Measurements from ENCODE around the gene ALDOA. TPM values are rescaled to one million over a fixed set of nuclear protein-coding genes. Genes with fewer than 3 reads are reported as not detected.

The ALDOA gene
- total and polyA plus RNA-seq, 10 of the 15 experiments (the other 5 are each of a cell fraction or from before 2014, with no cell fraction given), result 218 to 2,339 (median 1,095) TPM

- TF ChIP-seq RAD21 (IDR thresholded peaks at IDR 0.05; ENCODE audit: insufficient read depth, low read depth, low read length) (peak; percentile 45), SP1 (IDR thresholded peaks at IDR 0.05; ENCODE audit: low read depth, low read length) (no peak), USF1 (IDR thresholded peaks at IDR 0.05; ENCODE audit: borderline replicate concordance, extremely low read length, insufficient read depth, low read depth, low read length) (peak; percentile 29), PRDM15 (CRISPR knock-in tag; IDR thresholded peaks at IDR 0.05) (0 out of 2 replicates have a peak, but pooled peaks have one; percentile 59), ZBTB40 (IDR thresholded peaks at IDR 0.05; ENCODE audit: borderline replicate concordance) (no peak), ATF3 (IDR thresholded peaks at IDR 0.05; ENCODE audit: borderline replicate concordance, extremely low read depth, low read depth, low read length) (no peak), SIX5 (IDR thresholded peaks at IDR 0.05; ENCODE audit: low read depth, low read length, severe bottlenecking) (peak; percentile 31), RELA (IDR thresholded peaks at IDR 0.05; ENCODE audit: borderline replicate concordance, partially characterized antibody) (peak; percentile 46), BHLHE40 (IDR thresholded peaks at IDR 0.05; ENCODE audit: borderline replicate concordance in 1 of 2, low read depth in 2 of 2, low read length in 1 of 2) (peak; percentile 53 to 56; a peak in 2 of 4 replicates), SIN3A (IDR thresholded peaks at IDR 0.05; ENCODE audit: low read depth, low read length) (peak; percentile 49; the same call in 1 of the 2 replicates), NR2C1 (IDR thresholded peaks at IDR 0.05) (peak; percentile 79), RB1 (IDR thresholded peaks at IDR 0.05; ENCODE audit: borderline replicate concordance) (peak; percentile 99), STAT3 (IDR thresholded peaks at IDR 0.05; ENCODE audit: low read depth, low read length) (peak; percentile 68), SMARCA5 (IDR thresholded peaks at IDR 0.05) (peak; percentile 100), ZNF24 (IDR thresholded peaks at IDR 0.05) (peak; percentile 41), MYC (IDR thresholded peaks at IDR 0.05; ENCODE audit: insufficient read depth, insufficient read length, insufficient replicate concordance, low read length, severe bottlenecking) (peak; percentile 84), CREB1 (IDR thresholded peaks at IDR 0.05; ENCODE audit: low read depth) (peak; percentile 59; the same call in 1 of the 2 replicates), PKNOX1 (IDR thresholded peaks at IDR 0.05) (no peak; the same call in 1 of the 2 replicates), CHD1 (IDR thresholded peaks at IDR 0.05; ENCODE audit: low read depth, low read length) (0 out of 2 replicates have a peak, but pooled peaks have one; percentile 35)
Measured at GRCh38 chr16:30092373-30093010, 26.9 kb downstream of the ALDOA start (continued).

All from GM12878 (cell line).